ENCODE results near the gene GATM.

The GATM gene

GRCh38 chr15:45362419-45362818 is 15.9 kb downstream of the GATM start:
- in situ Hi-C loops (cut with MboI; ENCODE audit: low sequenced_read_pairs) = no loop called here

DNA sequence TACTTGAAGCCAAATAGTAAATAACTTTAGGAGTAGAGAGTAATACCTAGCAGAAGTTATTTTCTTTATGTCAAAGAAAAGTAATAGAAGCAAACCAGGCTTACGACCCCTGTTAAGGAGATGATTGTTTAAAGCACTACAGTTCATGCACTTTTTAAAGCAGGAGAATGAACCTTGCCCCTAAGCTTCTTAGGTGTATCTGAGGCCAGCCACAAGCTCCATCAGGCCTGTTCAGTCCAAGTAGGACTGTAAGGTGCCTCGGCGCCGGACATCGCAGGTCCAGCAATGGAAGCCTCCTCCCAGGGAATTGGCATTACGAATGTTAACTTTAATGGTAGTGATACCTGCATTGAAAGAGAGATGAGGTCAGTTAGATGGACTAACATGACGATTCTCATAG is 16.5 kb downstream of the GATM start:
- in situ Hi-C loops (cut with MboI; ENCODE audit: low sequenced_read_pairs) = no loop called here

DNA sequence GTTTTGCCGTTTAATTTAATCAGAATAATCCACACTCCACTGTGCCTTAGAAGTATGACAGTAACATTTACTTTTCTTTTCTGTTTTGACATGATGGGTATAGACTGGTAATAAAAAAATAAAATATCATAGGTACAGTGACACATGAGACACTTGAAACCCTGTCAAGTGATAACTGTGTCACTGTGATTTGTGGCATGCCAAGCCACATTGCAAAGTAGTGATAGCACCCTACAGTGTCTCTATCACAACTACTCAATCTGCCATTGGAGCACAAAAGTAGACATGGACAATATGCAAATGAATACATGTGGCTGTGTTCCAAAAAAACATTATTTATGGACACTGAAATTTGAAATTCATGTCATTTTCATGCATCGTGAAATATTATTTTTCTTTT is 22.5 kb downstream of the GATM start:
- in situ Hi-C loops (cut with MboI; ENCODE audit: low sequenced_read_pairs) = no loop called here

- in situ Hi-C loops (cut with MboI; ENCODE audit: low sequenced_read_pairs) = no loop called here
Observed at GRCh38 chr15:45354711-45355110, 23.6 kb downstream of the GATM start.

DNA sequence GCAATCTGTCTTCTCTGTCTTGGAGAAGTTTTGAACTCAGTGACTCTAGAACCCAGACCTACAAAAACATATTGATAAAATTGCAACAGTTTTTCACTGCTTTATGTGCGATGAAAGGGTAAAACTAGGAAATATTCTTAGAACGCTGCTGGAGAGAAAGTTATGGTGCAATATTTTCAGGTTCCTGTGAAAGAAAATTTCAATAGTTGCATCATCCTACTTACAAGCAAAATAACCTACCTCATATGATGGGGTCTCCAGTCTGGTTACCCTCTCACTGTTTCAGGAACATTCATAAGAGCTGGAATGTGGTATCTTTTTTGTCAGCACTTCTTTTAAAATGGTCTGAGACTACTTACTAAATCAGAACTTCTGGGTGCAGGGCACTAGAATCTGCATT is 27.1 kb downstream of the GATM start:
- in situ Hi-C loops (cut with MboI; ENCODE audit: low sequenced_read_pairs) = no loop called here

- in situ Hi-C loops (cut with MboI; ENCODE audit: low sequenced_read_pairs) = no loop called here
Observed at GRCh38 chr15:45349623-45350022, 28.7 kb downstream of the GATM start.

DNA sequence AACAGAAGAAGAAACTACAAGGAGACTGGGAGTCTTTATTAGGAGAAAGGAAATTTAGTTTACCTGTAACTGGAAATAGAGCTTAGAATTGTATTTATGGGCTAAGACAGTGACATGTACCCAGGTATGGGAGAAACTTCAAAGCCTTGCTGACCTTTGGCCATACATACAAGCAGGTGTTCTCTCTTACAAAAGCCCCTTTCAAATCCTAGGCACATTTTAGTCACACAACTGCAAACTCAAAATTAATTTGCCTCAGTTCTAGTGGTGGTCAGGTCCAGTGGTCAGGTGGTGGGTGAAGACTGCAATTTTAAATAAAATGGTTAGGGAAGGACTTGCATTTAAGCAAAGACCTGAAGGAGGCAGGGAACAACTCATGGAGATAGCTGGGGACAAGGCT is 30.4 kb downstream of the GATM start:
- in situ Hi-C loops (cut with MboI; ENCODE audit: low sequenced_read_pairs) = no loop called here

- in situ Hi-C loops (cut with MboI; ENCODE audit: low sequenced_read_pairs) = no loop called here
Observed at GRCh38 chr15:45347033-45347432, 31.3 kb downstream of the GATM start.

DNA sequence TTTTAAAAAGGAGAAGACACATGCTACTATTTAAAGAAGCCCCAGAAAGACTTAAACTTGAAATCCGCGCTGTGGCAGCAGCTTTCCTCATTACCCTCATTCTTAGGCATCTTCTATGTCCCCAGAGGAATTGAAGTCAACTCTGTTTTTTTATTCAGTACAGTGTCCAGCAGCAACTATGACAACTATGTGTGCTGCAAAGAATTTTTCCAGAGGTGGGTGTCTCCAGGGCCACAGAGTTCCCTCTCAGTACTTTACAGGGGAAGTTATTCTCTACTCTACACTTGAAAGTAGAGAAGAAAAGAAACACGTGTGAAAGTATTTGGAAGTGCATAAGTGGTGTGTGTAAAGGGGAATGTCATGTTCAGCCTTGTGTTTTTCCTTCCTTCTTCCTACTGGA is 32.0 kb downstream of the GATM start:
- in situ Hi-C loops (cut with MboI; ENCODE audit: low sequenced_read_pairs) = no loop called here

- in situ Hi-C loops (cut with MboI; ENCODE audit: low sequenced_read_pairs) = no loop called here
Observed at GRCh38 chr15:45343258-45343860, 35.0 kb downstream of the GATM start.

GRCh38 chr15:45341790-45342189 is 36.6 kb downstream of the GATM start:
- in situ Hi-C loops (cut with MboI; ENCODE audit: low sequenced_read_pairs) = no loop called here

DNA sequence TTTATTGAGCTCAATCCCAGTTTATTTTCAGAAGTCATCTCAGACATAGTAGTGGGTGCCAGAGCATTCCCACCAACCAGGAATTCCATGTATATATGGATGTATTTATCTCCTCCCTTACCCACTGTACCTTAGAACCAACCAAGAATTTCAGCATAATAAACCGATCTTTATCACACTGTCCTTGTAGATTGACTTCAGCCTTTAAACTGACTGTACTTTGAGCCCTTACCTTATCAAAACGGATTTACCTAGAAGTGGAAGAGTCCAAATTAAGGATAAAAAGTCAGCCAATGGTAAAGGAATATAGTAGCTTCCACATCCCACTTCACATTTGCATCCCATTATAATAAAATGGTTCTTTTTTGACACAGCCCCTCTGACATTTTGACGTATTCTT is 37.9 kb downstream of the GATM start:
- in situ Hi-C loops (cut with MboI; ENCODE audit: low sequenced_read_pairs) = no loop called here

DNA sequence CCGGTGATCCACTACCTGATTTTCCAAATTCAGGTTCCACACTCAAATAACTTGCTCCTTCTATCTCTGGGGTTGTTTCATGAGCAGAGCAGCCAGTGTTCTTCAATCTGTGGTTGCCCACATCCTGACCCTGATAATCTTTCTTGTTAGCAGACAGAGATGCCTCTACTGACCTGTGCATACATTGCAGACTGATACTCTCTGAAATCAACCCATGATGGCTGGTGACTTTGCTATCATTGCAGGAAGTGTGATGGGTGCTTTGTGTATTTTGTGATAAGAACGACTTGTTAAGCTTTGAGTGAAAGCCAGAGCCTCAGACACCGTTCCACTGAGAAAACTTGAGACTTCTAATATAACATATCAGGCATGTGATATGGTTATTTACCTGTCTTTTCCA is 39.9 kb downstream of the GATM start:
- in situ Hi-C loops (cut with MboI; ENCODE audit: low sequenced_read_pairs) = no loop called here

- in situ Hi-C loops (cut with MboI; ENCODE audit: low sequenced_read_pairs) = no loop called here
Observed at GRCh38 chr15:45337224-45337623, 41.1 kb downstream of the GATM start.

DNA sequence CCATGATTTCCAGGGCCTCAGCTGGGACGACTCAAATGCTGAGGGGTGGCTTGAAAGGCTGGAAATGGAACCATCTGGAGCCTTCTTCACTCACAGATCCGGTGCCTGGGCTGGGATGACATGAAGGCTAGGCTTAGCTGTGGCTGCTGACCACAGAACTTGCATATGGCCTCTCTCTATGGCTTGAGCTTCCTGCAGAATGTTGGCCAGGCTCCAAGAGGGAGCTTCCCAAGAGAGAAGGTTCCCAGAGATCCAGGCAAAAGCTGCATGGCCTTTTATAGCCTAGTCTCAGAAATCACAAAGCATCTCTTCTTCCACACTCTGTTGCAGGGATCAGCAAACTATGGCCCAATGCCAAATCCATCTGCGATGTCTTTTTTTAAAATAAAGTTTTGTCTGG is 44.8 kb downstream of the GATM start:
- in situ Hi-C loops (cut with MboI; ENCODE audit: low sequenced_read_pairs) = no loop called here

GRCh38 chr15:45332694-45333093 is 45.6 kb downstream of the GATM start:
- in situ Hi-C loops (cut with MboI; ENCODE audit: low sequenced_read_pairs) = no loop called here

DNA sequence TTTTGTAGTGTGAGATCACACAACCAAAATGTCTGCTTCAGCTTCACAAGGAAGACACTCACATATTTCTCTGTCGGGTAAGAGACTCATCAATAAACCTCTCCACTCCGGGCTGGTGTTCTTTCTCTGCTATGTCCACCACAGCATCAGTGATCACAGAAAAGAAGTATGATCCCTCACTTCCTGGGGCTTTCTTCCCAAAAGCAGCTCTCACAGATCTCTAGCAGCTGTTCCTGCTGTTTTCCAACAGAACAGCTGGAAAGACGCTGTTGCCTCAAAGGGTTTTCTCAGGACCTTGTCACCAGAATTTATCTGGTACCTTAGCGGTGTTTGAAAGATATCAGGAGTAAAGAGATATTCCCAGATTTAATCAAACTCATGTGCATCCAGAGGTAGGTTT is 46.4 kb downstream of the GATM start:
- in situ Hi-C loops (cut with MboI; ENCODE audit: low sequenced_read_pairs) = no loop called here

GRCh38 chr15:45328663-45329062 is 49.7 kb downstream of the GATM start:
- in situ Hi-C loops (cut with MboI; ENCODE audit: low sequenced_read_pairs) = no loop called here

DNA sequence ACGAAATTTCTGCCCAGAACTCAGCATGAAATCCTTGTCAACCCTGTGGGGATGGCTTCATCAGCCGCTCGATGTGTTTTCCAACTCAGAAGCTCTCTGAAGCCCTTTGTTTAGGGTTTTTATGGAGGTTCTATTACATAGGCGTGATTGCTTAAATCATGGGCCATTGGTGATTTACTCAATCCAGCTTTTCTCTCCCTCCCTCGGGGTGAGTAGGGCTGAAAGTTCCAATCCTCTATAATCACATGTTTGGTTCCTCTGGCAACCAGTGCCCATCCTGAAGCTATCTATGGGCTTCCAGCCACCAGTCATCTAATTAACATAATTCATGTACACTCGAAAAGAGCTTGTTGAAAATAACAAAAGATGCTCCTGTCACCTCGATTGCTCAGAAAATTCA is 51.6 kb downstream of the GATM start:
- in situ Hi-C loops (cut with MboI; ENCODE audit: low sequenced_read_pairs) = no loop called here

GRCh38 chr15:45326280-45326679 is 52.1 kb downstream of the GATM start:
- in situ Hi-C loops (cut with MboI; ENCODE audit: low sequenced_read_pairs) = no loop called here

GRCh38 chr15:45320581-45321205 is 57.7 kb downstream of the GATM start:
- in situ Hi-C loops (cut with MboI; ENCODE audit: low sequenced_read_pairs) = no loop called here

DNA sequence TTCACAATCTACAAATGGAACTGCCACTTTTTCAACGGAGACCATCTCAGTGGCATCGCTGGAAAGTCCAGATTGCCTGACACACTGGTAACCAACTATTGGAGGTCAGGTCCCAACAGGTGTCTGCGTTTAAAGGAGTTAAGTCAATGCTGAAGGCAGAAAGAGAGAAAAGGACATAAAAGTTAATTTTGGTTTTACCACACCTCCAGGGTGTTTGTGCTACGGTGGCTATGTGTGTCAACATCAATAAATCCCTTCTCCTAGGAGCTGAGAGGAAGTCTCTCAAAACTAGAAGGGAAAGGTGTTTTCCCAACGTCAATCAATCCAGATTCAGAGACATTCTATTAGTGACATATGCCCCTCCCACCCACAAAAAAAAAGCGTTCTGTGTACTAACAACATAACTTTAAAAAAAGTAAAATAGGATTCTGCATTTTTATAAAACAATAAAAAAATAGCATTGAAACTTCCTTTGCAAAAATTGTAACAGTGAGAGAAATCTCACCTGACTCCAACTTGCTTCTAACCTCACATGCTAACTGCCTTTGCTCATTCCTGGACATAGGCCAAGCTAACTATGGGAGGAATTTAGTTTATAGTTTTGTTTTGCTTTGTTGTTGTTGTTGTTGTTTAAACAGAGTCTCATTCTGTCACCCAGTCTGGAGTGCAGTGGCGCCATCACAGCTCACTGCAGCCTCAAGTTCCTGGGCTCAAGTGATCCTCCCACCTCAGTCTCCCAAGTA is 58.7 kb downstream of the GATM start:
- in situ Hi-C loops (cut with MboI; ENCODE audit: low sequenced_read_pairs) = no loop called here

Data from hTERT RPE-1 (cell line).